IPS-20b (cell line): ENCODE data around the gene ACADVL.

ENCODE experiments used
- H3K27ac ChIP-seq: one replicate; pipeline ENCODE4 v1.5.1; 2013; ENCODE audit warnings: low read length
- H3K27me3 ChIP-seq: 2 replicates; pipeline ENCODE4 v1.6.1; 2013; ENCODE audit warnings: mild to moderate bottlenecking, low read length, inconsistent platforms; ENCODE audit not compliant: insufficient read depth
- H3K36me3 ChIP-seq: 2 replicates; pipeline ENCODE4 v1.6.1; 2013; ENCODE audit warnings: low read depth, mild to moderate bottlenecking, inconsistent platforms, low read length, moderate library complexity; ENCODE audit not compliant: insufficient read depth
- H3K4me1 ChIP-seq: 2 replicates; pipeline ENCODE4 v1.6.1; 2013; ENCODE audit warnings: mild to moderate bottlenecking, control low read depth, inconsistent platforms, low read length, moderate library complexity; ENCODE audit not compliant: insufficient read depth
- H3K4me3 ChIP-seq: 2 replicates; pipeline ENCODE4 v1.5.1; 2013; ENCODE audit warnings: mild to moderate bottlenecking, low read length, inconsistent platforms
- H3K9ac ChIP-seq: 2 replicates; pipeline ENCODE4 v1.6.1; 2013; ENCODE audit warnings: low read depth, mild to moderate bottlenecking, inconsistent platforms, low read length, moderate library complexity
- H3K9me3 ChIP-seq: 2 replicates; pipeline ENCODE4 v1.6.1; 2013; ENCODE audit warnings: mild to moderate bottlenecking, low read depth, low read length, inconsistent platforms; ENCODE audit not compliant: insufficient read depth

Gene ACADVL

GRCh38 chr17:7262192-7262934 lies 42.6 kb downstream of the ACADVL start, which contains the start of gene CLDN7:
TSS of gene CLDN7 (minus strand) at chr17:7262478. CDS start at chr17:7262043, 435 bp downstream.
- Histone ChIP-seq H3K27me3 (peaks cover 44% of the 10 kb centered on the region), H3K9ac (peak within 1 kb of the TSS; percentile 97), H3K4me3 (peak within 1 kb of the TSS; percentile 92), H3K4me1 (peaks cover 13% of the 10 kb centered on the region; the same call in 1 of the 2 replicates), H3K9me3 (no peaks in the 10 kb centered on the region), H3K36me3 (peaks cover 28% of the 10 kb centered on the region), H3K27ac (peak within 1 kb of the TSS; percentile 67)

GRCh38 chr17:7262935-7263800 lies 43.4 kb downstream of the ACADVL start:
- Histone ChIP-seq H3K27ac (peak overlapping the region; percentile 11), H3K9me3 (no peaks in the 10 kb centered on the region), H3K4me1 (peaks cover 13% of the 10 kb centered on the region; the same call in 1 of the 2 replicates), H3K27me3 (peaks cover 44% of the 10 kb centered on the region), H3K4me3 (peak overlapping the region; percentile 92), H3K36me3 (peaks cover 22% of the 10 kb centered on the region), H3K9ac (peak overlapping the region; percentile 87)

- Histone ChIP-seq H3K4me1 (peaks cover 13% of the 10 kb centered on the region; the same call in 1 of the 2 replicates), H3K27me3 (peaks cover 44% of the 10 kb centered on the region), H3K9me3 (no peaks in the 10 kb centered on the region), H3K27ac (peak overlapping the region; percentile 11), H3K36me3 (peaks cover 16% of the 10 kb centered on the region), H3K9ac (peak overlapping the region; percentile 87; the same call in 1 of the 2 replicates), H3K4me3 (peak overlapping the region; percentile 92)
These were observed 44.0 kb downstream of the ACADVL start for GRCh38 chr17:7263801-7264078.

- no peaks in the 10 kb centered on the region for H3K9me3 ChIP-seq
- peaks cover 29% of the 10 kb centered on the region for H3K27me3 ChIP-seq
- H3K4me3 ChIP-seq = no peak overlapping the region
- H3K36me3 ChIP-seq = no peaks in the 10 kb centered on the region
- H3K9ac ChIP-seq = no peak overlapping the region
- peaks cover 9% of the 10 kb centered on the region; the same call in 1 of the 2 replicates for H3K4me1 ChIP-seq
- no peak overlapping the region for H3K27ac ChIP-seq
These were observed 47.0 kb downstream of the ACADVL start for GRCh38 chr17:7266784-7267183.
